Heart left ventricle (tissue), 13 donors: ENCODE results near the gene SWT1.

Experiments
- POLR2A ChIP-seq, 2 donors: fragments of 450-650 bp; IDR thresholded peaks; one replicate each; pipeline ENCODE4 v1.6.1; 2017; ENCODE audit warnings: antibody characterized with exemption in 2 of 2, mild to moderate bottlenecking in 2 of 2, moderate library complexity in 2 of 2
- TF ChIP-seq, protein P1 (sequence below), 12 donors: fragments of 200-600 bp; sonication (generic) in 4 of 12; IDR thresholded peaks; one replicate each; pipeline versions ENCODE4 v1.5.0 to v1.8.0; 2018 to 2022; ENCODE audit warnings: antibody characterized with exemption in 12 of 12, mild to moderate bottlenecking in 5 of 12
- donor health status: ischemic (EF 13 %, LVEDD 7.1; RV severe dilation, severe dysfunction).
- donor health status: DM: no; HTN: yes; CAD: no.
- donor health status: DM: no; HTN: no; CAD: no.
- donor health status: ischemic (EF 25% LVEDD 6.9; RV normal size, moderate dysfunction).
- donor health status: ischemic (EF 25% LVEDD 5.7; RV mildly dilated, moderate dysfunction).
- donor health status: ischemic (EF 35%, LVEDD 5.7; RV mildly dilated, moderate dysfunction).
- donor health status: nonischemic (EF 11% LVEDD 7.7; RV severe dilation, severe dysfunction).
- donor health status: DM: yes; HTN: yes; CAD: no.
- donor health status: PGD.
- donor health status: ischemic (EF 29% LVEDD 5.4; RV normal size, mild dysfunction).
- donor health status: nonischemic (EF 23%, LVEDD 6.1; RV moderate dilation, normal function).

DNA sequence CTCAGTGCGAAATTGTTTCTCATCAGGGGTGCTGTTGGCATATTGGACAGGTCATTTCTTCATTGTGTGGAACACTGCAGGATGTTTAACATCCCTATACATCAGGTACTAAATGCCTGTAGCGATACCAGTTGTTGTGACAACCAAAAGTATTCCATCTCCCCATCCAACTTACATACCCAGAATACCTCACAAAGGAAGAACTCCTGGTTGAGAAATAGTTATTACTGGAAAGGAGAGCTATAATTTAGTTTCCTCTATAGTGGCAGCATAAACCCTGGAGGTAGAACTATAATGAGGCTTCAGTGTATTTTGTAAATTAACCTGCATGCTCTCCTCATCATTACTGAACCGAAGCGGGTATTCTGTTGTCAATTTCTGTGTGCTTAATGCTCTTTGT is 115.0 kb downstream of the SWT1 start:
- TF ChIP-seq, protein P1, sequence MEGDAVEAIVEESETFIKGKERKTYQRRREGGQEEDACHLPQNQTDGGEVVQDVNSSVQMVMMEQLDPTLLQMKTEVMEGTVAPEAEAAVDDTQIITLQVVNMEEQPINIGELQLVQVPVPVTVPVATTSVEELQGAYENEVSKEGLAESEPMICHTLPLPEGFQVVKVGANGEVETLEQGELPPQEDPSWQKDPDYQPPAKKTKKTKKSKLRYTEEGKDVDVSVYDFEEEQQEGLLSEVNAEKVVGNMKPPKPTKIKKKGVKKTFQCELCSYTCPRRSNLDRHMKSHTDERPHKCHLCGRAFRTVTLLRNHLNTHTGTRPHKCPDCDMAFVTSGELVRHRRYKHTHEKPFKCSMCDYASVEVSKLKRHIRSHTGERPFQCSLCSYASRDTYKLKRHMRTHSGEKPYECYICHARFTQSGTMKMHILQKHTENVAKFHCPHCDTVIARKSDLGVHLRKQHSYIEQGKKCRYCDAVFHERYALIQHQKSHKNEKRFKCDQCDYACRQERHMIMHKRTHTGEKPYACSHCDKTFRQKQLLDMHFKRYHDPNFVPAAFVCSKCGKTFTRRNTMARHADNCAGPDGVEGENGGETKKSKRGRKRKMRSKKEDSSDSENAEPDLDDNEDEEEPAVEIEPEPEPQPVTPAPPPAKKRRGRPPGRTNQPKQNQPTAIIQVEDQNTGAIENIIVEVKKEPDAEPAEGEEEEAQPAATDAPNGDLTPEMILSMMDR (IDR thresholded peaks at IDR 0.05): no peak
- TF ChIP-seq POLR2A (IDR thresholded peaks at IDR 0.05): no peak
